Fibroblast of lung (primary cell): Measurements from ENCODE around the gene NEK5. TPM values are rescaled to one million over a fixed set of nuclear protein-coding genes. Genes with fewer than 3 reads are reported as not detected.
"Not testable (repeated sequence)": the region's sequence is repeated elsewhere in the genome, so short reads cannot be mapped to it uniquely, and the experiment has no call there.

Experiments
- DNase-seq, 2 donors: peaks; one replicate each; pipeline versions ENCODE4 v3.0.0 to v3.0.0-alpha.2; 2010; ENCODE audit warnings: low read depth in 2 of 2
- H2AFZ ChIP-seq: 2 replicates; pipeline ENCODE4 v1.5.1; 2012; ENCODE audit warnings: low read length, control low read depth, inconsistent platforms
- H3K27ac ChIP-seq: 2 replicates; pipeline ENCODE4 v1.5.1; 2011; ENCODE audit warnings: low read length, control low read depth; ENCODE audit not compliant: insufficient read depth
- H3K27me3 ChIP-seq: 2 replicates; pipeline ENCODE4 v1.5.1; 2011; ENCODE audit warnings: mild to moderate bottlenecking, low read length; ENCODE audit not compliant: control insufficient read depth, insufficient read depth
- H3K36me3 ChIP-seq: 2 replicates; pipeline ENCODE4 v1.5.1; 2011; ENCODE audit warnings: low read length; ENCODE audit not compliant: control insufficient read depth, insufficient read depth
- H3K4me1 ChIP-seq: 2 replicates; pipeline ENCODE4 v1.5.1; 2011; ENCODE audit warnings: low read length; ENCODE audit not compliant: control insufficient read depth, insufficient read depth; ENCODE audit errors: extremely low read depth
- H3K4me2 ChIP-seq: 2 replicates; pipeline ENCODE4 v1.5.1; 2011; ENCODE audit warnings: low read length, control low read depth; ENCODE audit not compliant: insufficient read depth; ENCODE audit errors: extremely low read depth
- H3K4me3 ChIP-seq, 4 experiments: fragments of 200-600 bp in 1 of 4; sonication (generic) in 1 of 4; replicated peaks in 1 of 4; 2 replicates each; pipeline ENCODE4 v1.5.1; 2011 to 2016; ENCODE audit warnings: low read length in 4 of 4, low read depth in 3 of 4, mild to moderate bottlenecking in 3 of 4, control low read depth in 2 of 4, inconsistent platforms in 1 of 4, mixed read lengths in 1 of 4; ENCODE audit not compliant: insufficient read depth in 1 of 4; ENCODE audit errors: control extremely low read depth in 1 of 4
- H3K79me2 ChIP-seq: 2 replicates; pipeline ENCODE4 v1.5.1; 2012; ENCODE audit warnings: mild to moderate bottlenecking, low read length, inconsistent platforms; ENCODE audit not compliant: control insufficient read depth, insufficient read depth
- H3K9ac ChIP-seq: 2 replicates; pipeline ENCODE4 v1.5.1; 2011; ENCODE audit warnings: mild to moderate bottlenecking, low read length, control low read depth; ENCODE audit not compliant: insufficient read depth
- H3K9me3 ChIP-seq: 2 replicates; pipeline ENCODE4 v1.5.1; 2012; ENCODE audit warnings: low read depth, low read length; ENCODE audit not compliant: control insufficient read depth, insufficient read depth
- H4K20me1 ChIP-seq: 2 replicates; pipeline ENCODE4 v1.5.1; 2011; ENCODE audit warnings: low read length; ENCODE audit not compliant: control insufficient read depth, insufficient read depth; ENCODE audit errors: extremely low read depth
- EZH2 ChIP-seq: IDR thresholded peaks from 2 replicates; pipeline ENCODE4 v1.5.1; 2012; ENCODE audit warnings: low read length, control low read depth, mild to moderate bottlenecking; ENCODE audit errors: missing control alignments
- polyA plus RNA-seq, 2 donors: library from polyadenylated mRNA; depleted of rRNA in 1 of 2; stranded (reverse) in 1 of 2; unstranded in 1 of 2; fragments of >200 nt; gene quantifications; 2 replicates each; pipeline ENCODE4 v1.2.1, GENCODE V29; 2011 to 2012; ENCODE audit warnings: missing spikeins in 1 of 2
- total RNA-seq: library from RNA; depleted of rRNA; stranded (reverse); fragments of >200 nt; gene quantifications from 2 replicates; pipeline ENCODE4 v1.2.1, GENCODE V29; 2014
- TF ChIP-seq, protein P1 (sequence below), 2 donors: IDR thresholded peaks in 1 of 2; conservative IDR thresholded peaks in 1 of 2; 1 replicate in 1 of 2; 2 replicates in 1 of 2; pipeline ENCODE4 v1.5.1; 2011 to 2012; ENCODE audit warnings: low read length in 2 of 2, control low read depth in 1 of 2, inconsistent platforms in 1 of 2, low read depth in 1 of 2, mild to moderate bottlenecking in 1 of 2

The NEK5 gene
- total and polyA plus RNA-seq, 2 donors (not counting 1 experiment from before 2014, with no cell fraction given) = under 0.01 to 0.03 TPM

DNA sequence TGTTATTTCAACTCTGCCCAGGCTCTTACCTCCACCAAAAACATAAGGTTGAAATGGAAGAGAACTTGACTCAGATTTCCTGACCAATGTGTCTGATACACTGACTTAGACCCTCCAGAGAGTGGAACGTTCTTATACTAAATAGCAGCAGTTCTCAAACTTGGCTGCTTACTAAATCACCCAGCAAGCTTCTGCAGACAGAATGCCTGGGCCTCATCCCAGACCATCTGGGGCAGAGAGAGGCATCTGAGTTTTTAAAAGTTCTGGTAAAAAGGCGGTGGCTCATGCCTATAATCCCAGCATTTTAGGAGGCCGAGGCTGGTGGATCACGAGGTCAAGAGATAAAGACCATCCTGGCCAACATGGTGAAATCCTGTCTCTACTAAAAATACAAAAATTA is 46.3 kb downstream of the NEK5 start:
- Histone ChIP-seq H3K4me3 (no peak overlapping the region), H2AFZ (no peak overlapping the region), H3K4me2 (no peak overlapping the region), H3K4me1 (no peaks in the 10 kb centered on the region), H3K9ac (no peak overlapping the region), H3K27ac (no peak overlapping the region), H3K79me2 (no peaks in the 10 kb centered on the region), H4K20me1 (no peaks in the 10 kb centered on the region), H3K9me3 (no peaks in the 10 kb centered on the region), H3K36me3 (no peaks in the 10 kb centered on the region), H3K27me3 (no peaks in the 10 kb centered on the region)
- DNase-seq = no peak
- TF ChIP-seq, protein P1, sequence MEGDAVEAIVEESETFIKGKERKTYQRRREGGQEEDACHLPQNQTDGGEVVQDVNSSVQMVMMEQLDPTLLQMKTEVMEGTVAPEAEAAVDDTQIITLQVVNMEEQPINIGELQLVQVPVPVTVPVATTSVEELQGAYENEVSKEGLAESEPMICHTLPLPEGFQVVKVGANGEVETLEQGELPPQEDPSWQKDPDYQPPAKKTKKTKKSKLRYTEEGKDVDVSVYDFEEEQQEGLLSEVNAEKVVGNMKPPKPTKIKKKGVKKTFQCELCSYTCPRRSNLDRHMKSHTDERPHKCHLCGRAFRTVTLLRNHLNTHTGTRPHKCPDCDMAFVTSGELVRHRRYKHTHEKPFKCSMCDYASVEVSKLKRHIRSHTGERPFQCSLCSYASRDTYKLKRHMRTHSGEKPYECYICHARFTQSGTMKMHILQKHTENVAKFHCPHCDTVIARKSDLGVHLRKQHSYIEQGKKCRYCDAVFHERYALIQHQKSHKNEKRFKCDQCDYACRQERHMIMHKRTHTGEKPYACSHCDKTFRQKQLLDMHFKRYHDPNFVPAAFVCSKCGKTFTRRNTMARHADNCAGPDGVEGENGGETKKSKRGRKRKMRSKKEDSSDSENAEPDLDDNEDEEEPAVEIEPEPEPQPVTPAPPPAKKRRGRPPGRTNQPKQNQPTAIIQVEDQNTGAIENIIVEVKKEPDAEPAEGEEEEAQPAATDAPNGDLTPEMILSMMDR (conservative IDR thresholded peaks at IDR 0.05 in 1 of 2, IDR thresholded peaks at IDR 0.05 in 1 of 2; ENCODE audit: low read depth in 1 of 2, low read length in 2 of 2) = no peak
- TF ChIP-seq EZH2 = no peak

DNA sequence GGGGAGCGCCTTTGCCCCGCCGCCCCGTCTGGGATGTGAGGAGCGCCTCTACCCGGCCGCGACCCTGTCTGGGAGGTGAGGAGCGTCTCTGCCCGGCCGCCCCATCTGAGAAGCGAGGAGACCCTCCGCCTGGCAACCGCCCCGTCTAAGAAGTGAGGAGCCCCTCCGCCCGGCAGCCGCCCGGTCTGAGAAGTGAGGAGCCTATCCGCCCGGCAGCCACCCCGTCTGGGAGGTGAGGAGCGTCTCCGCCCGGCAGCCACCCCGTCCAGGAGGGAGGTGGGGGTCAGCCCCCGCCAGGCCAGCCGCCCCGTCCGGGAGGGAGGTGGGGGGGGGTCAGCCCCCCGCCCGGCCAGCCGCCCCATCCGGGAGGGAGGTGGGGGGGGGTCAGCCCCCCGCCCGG is 49.0 kb downstream of the NEK5 start:
- H3K36me3 ChIP-seq, H2AFZ ChIP-seq, H3K4me1 ChIP-seq, H3K27ac ChIP-seq, DNase-seq, H3K4me2 ChIP-seq, H3K9ac ChIP-seq, H3K79me2 ChIP-seq, H3K4me3 ChIP-seq, H3K9me3 ChIP-seq, H4K20me1 ChIP-seq, H3K27me3 ChIP-seq: not testable (repeated sequence)

DNA sequence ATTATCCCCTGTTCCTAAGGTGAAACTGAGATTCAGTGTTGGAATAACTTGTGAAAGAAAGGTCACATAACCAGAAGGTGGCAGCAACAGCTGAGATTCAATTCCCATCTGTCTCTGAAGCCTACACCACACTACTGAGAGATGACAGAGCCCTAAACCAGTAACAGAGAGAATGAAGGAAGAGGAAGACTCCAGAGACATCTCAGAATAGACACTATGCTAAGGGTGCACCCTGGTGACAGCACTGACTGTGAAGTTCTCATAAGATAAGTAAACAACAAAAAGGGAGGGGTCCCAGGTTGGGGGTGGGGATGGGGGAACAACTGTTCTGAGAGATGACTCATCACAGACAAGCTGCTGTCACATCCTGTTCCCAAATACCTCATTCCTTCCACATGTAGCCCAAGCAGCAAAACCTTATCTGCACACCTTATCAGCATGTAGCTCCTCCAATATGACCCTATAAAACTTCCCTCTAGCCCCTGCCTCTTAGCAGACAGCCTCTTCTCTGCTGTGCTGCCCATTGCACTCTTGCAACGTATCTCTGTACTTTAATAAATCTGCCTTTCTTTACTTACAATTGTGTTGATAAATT is 57.8 kb downstream of the NEK5 start:
- DNase-seq = peak; percentile 20 to 28
- Histone ChIP-seq H3K4me1 (no peaks in the 10 kb centered on the region), H3K9ac (no peak overlapping the region), H2AFZ (no peak overlapping the region), H4K20me1 (no peaks in the 10 kb centered on the region), H3K9me3 (no peaks in the 10 kb centered on the region), H3K4me2 (no peak overlapping the region), H3K36me3 (no peaks in the 10 kb centered on the region), H3K27ac (no peak overlapping the region), H3K4me3 (no peak overlapping the region), H3K27me3 (no peaks in the 10 kb centered on the region), H3K79me2 (no peaks in the 10 kb centered on the region)
- TF ChIP-seq EZH2 = no peak
- TF ChIP-seq, protein P1 (conservative IDR thresholded peaks at IDR 0.05 in 1 of 2, IDR thresholded peaks at IDR 0.05 in 1 of 2; ENCODE audit: low read depth in 1 of 2, low read length in 2 of 2) = peak in 1 of 2 donors; percentile 9
